ENCODE measurements around the gene ZCRB1.

Gene ZCRB1

DNA sequence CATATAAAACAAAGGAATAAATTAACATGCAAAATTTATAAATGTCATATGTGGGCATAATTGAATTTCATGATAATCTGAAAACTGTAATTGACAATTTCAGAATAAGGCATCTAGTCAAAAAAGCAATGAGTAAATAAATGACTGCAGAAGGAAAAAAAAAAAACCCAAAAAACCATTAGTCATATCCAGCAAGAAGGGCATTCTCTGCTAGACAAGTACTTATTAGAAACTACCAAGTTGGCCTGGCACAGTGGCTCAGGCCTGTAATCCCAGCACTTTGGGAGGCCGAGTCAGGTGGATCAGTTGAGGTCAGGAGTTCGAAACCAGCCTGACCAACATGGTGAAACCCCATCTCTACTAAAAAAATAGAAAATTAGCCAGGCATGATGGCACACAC, 17.5 kb downstream of the ZCRB1 start:
- TF ChIP-seq, protein P1, sequence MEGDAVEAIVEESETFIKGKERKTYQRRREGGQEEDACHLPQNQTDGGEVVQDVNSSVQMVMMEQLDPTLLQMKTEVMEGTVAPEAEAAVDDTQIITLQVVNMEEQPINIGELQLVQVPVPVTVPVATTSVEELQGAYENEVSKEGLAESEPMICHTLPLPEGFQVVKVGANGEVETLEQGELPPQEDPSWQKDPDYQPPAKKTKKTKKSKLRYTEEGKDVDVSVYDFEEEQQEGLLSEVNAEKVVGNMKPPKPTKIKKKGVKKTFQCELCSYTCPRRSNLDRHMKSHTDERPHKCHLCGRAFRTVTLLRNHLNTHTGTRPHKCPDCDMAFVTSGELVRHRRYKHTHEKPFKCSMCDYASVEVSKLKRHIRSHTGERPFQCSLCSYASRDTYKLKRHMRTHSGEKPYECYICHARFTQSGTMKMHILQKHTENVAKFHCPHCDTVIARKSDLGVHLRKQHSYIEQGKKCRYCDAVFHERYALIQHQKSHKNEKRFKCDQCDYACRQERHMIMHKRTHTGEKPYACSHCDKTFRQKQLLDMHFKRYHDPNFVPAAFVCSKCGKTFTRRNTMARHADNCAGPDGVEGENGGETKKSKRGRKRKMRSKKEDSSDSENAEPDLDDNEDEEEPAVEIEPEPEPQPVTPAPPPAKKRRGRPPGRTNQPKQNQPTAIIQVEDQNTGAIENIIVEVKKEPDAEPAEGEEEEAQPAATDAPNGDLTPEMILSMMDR (IDR thresholded peaks at IDR 0.05): no peak
- Histone ChIP-seq H3K4me3 (no peak overlapping the region), H3K27ac (no peak overlapping the region)
- no peak for DNase-seq (ENCODE audit: low spot score)

DNA sequence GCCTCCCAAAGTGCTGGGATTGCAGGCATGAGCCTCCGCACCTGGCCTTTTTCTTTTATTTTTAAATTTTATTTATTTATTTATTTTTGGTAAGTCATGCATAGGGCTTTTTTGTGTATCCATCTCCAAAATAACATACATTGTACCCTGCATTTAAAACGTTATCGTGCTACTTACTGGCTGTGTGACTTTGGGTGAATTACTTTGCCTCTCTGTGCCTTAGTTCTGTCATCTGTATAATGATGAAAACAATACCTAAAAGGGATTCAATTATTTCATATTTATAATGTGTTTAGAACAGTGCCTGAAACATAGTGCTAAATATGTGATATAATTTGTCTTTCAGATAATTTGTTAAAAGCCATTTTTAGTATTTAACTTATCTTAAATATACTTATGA, 19.6 kb downstream of the ZCRB1 start:
- TF ChIP-seq, protein P1 (IDR thresholded peaks at IDR 0.05): no peak
- no peak overlapping the region for H3K27ac ChIP-seq
- DNase-seq (ENCODE audit: low spot score): no peak
- no peak overlapping the region for H3K4me3 ChIP-seq

DNA sequence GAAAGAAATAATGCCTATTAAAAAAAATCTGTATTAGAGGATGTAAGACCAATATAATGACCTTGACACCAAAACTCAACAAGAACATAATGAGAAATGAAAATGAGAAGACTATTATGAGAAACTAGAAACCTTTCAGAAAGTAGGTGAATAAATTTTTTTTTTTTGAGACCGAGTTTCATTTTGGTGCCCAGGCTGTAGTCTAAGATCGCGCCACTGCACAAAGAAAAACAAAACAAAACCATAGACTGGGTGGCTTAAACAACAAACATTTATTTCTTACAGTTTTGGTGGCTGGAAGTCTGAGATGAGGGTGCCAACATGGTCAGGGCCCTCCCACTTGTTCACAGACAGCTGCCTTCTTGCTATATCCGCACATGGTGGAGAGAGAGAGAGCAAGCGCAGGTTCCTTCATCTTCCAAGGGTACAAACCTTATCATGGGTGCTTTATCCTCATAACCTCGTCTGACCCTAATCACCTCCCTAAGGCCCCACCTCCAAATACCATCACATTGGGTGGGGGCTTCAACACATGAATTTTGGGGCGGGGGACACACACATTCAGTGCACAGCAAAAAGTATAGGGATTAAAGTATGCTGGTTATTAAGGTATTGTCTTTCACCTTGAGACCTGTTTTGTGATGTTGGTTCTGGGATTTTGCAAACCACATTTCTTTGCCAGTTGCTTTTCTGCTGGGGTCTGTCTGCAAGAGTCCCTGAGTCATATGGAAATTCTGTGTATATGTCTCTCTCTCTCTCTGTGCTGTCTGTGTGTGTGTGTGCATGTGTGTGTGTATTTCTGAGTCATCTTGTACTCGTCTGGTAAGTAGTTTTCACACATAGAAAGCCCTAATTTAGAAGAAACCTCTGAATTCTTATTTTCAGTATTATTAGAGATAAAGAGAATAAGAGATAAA, 26.2 kb downstream of the ZCRB1 start:
- H3K4me3 ChIP-seq: no peak overlapping the region
- TF ChIP-seq, protein P1 (IDR thresholded peaks at IDR 0.05): no peak
- no peak overlapping the region for H3K27ac ChIP-seq
- DNase-seq (ENCODE audit: low spot score): no peak

DNA sequence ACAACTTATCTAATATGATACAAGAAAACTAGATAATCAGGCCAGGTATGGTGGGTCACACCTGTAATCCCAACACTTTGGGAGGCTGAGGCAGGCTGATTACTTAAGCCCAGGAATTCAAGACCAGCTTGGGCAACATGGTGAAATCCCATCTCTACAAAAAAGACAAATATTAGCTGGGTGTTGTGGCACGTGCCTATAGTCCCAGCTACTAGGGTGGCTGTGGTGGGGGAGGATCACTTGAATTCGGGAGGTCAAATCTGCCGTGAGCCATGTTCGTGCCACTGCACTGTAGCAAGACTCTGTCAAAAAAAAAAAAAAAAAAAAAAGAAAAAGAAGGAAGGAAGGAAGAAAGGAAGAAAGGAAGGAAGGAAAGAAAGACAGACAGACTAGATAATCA, 27.0 kb downstream of the ZCRB1 start:
- H3K4me3 ChIP-seq: no peak overlapping the region
- DNase-seq (ENCODE audit: low spot score): no peak
- TF ChIP-seq, protein P1 (IDR thresholded peaks at IDR 0.05): no peak

DNA sequence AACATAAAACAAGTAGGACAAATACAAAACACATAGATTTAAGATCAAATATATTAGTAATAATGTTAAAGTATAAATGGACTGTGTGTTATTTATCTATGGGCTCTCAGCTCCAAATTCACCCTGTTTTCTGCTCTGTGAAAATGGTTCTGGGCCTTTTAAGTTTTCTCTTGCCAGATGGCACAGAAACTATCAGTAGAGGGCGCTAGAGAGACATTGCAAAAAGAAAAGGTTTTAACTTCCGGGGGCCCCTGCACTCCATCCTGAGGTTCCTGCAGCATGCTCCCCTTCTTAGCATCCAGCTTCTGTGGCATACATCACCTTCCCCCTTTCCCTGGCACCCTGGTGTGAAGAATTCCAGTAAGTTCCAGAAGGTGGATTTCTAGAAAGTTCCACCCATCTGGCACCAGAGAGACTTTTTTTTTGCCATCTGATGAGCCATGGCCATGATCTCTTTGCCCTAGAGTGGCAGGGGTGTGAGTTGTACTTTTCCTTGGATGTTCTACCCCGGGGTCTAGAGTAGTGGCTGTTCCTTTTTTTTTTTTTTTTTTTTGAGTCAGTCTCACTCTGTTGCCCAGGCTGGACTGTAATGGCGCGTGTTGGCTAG, 29.3 kb downstream of the ZCRB1 start:
- TF ChIP-seq, protein P1 (IDR thresholded peaks at IDR 0.05): no peak
- Histone ChIP-seq H3K27ac (no peak overlapping the region), H3K4me3 (no peak overlapping the region)
- DNase-seq (ENCODE audit: low spot score): no peak

More for the DNA sequence above, 27.0 kb downstream of the ZCRB1 start:
- H3K27ac ChIP-seq: no peak overlapping the region

DNA sequence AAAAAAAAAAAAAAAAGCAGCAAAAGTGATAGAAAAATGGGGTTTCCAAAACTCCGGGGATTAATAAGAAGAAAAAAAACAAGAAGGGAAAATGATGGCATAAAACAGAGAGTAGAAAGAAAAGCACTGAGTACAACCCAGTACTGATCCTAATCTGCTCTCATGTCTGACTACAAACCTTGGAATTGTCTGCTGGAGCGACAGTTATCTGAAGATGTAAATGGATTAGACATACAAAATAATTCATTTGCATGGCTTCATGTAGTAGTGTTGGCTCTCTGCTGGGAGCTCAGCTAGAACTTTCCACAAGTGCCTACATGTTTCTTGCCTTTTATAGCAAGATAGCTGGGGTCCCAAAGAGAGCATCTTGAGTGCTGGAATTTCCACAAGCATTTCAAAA, 34.2 kb downstream of the ZCRB1 start:
- H3K4me3 ChIP-seq: no peak overlapping the region
- no peak overlapping the region for H3K27ac ChIP-seq
- TF ChIP-seq, protein P1 (IDR thresholded peaks at IDR 0.05): no peak
- no peak for DNase-seq (ENCODE audit: low spot score)

DNA sequence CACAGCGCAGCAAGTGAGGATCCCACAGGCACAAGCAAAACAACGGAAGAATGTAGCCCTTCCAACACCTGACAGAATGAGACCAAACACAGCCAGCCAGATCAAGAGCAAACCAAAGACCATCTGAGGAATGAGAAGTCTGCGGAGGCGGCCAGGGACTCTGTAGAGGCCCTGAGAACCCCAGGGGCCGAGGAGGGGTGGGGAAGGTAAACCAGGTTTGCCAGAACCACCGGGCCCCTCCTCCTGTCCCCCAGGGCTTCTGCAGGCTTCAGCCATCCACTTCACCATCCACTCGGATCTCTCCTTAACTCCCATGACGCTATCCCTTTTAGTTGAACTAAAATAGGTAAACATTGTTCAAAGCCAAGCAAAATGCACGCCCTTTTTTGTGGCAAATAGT, 37.4 kb downstream of the ZCRB1 start:
- no peak overlapping the region for H3K4me3 ChIP-seq
- no peak for DNase-seq (ENCODE audit: low spot score)
- TF ChIP-seq, protein P1 (IDR thresholded peaks at IDR 0.05): no peak
- no peak overlapping the region for H3K27ac ChIP-seq

Data from coronary artery (tissue), 2 donors.